ENCODE data around the gene MORN1. TPM values are rescaled to one million over a fixed set of nuclear protein-coding genes. Genes with fewer than 3 reads are reported as not detected.
A peak's percentile ranks its signal among the peaks of the same experiment; 100 is the strongest.
"Not testable (repeated sequence)": the region's sequence is repeated elsewhere in the genome, so short reads cannot be mapped to it uniquely, and the experiment has no call there.

Gene MORN1
- polyA plus RNA-seq, 2 donors = 3.0 to 5.8 TPM

GRCh38 chr1:2327841-2328240 is 63.5 kb downstream of the MORN1 start:
- Histone ChIP-seq H3K27me3 (ENCODE audit: control insufficient read depth in 1 of 2, insufficient read depth in 2 of 2, low read length in 2 of 2) (peaks cover 0 to 4% of the 10 kb centered on the region in 2 donors), H3K36me3 (ENCODE audit: control insufficient read depth in 2 of 2, insufficient read depth in 2 of 2, low read length in 1 of 2) (no peaks in the 10 kb centered on the region), H3K4me1 (ENCODE audit: control insufficient read depth in 2 of 2, insufficient read depth in 2 of 2, low read length in 1 of 2) (peaks cover 3 to 4% of the 10 kb centered on the region in 2 donors), H3K9me3 (ENCODE audit: control insufficient read depth in 2 of 2, insufficient read depth in 1 of 2, low read depth in 1 of 2, low read length in 1 of 2) (peaks cover 0 to 4% of the 10 kb centered on the region in 2 donors), H3K4me3 (ENCODE audit: low read depth in 1 of 2, low read length in 2 of 2) (no peak overlapping the region), H3K27ac (ENCODE audit: low read depth in 2 of 2, low read length in 1 of 2) (no peak overlapping the region)
- 92 to 94% methylated on average over 20 to 22 of the region's 22 CpGs for WGBS, 2 donors

GRCh38 chr1:2327162-2327561 is 64.2 kb downstream of the MORN1 start:
- not testable (repeated sequence) for H3K27ac ChIP-seq (ENCODE audit: low read depth in 2 of 2, low read length in 1 of 2); H3K9me3 ChIP-seq (ENCODE audit: control insufficient read depth in 2 of 2, insufficient read depth in 1 of 2, low read depth in 1 of 2, low read length in 1 of 2); H3K4me3 ChIP-seq (ENCODE audit: low read depth in 1 of 2, low read length in 2 of 2); H3K27me3 ChIP-seq (ENCODE audit: control insufficient read depth in 1 of 2, insufficient read depth in 2 of 2, low read length in 2 of 2); H3K36me3 ChIP-seq (ENCODE audit: control insufficient read depth in 2 of 2, insufficient read depth in 2 of 2, low read length in 1 of 2)
- WGBS, 2 donors = 93 to 96% methylated on average over 2 of the region's 2 CpGs
- H3K4me1 ChIP-seq (ENCODE audit: control insufficient read depth in 2 of 2, insufficient read depth in 2 of 2, low read length in 1 of 2) = peaks cover 3 to 10% of the 10 kb centered on the region in 2 donors

DNA sequence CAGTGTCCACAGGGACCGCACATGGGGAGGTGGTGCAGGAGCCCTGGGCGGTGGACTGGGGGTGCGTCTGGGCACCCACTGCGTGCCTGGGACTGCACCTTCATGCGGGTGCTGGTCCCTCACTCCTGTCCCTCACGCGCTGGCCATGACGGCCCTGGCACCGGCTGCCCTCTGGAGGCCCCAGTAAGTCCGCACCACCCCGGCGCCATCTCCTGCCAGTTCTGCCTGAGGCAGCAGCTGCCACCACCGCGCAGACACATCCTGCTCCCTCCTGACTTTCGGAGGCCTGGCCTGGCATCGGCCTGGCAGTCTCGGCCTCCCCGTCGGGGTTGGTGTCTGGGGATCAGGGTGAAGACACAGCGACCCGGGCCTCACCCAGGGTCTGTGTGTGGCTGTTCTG is 64.8 kb downstream of the MORN1 start:
- no peaks in the 10 kb centered on the region for H3K36me3 ChIP-seq (ENCODE audit: control insufficient read depth in 2 of 2, insufficient read depth in 2 of 2, low read length in 1 of 2)
- H3K27me3 ChIP-seq (ENCODE audit: control insufficient read depth in 1 of 2, insufficient read depth in 2 of 2, low read length in 2 of 2) = peaks cover 0 to 4% of the 10 kb centered on the region in 2 donors
- peaks cover 0 to 4% of the 10 kb centered on the region in 2 donors for H3K9me3 ChIP-seq (ENCODE audit: control insufficient read depth in 2 of 2, insufficient read depth in 1 of 2, low read depth in 1 of 2, low read length in 1 of 2)
- WGBS, 2 donors = 62 to 65% methylated on average over 20 to 21 of the region's 21 CpGs
- H3K27ac ChIP-seq (ENCODE audit: low read depth in 2 of 2, low read length in 1 of 2) = no peak overlapping the region
- H3K4me1 ChIP-seq (ENCODE audit: control insufficient read depth in 2 of 2, insufficient read depth in 2 of 2, low read length in 1 of 2) = peaks cover 3 to 11% of the 10 kb centered on the region in 2 donors
- H3K4me3 ChIP-seq (ENCODE audit: low read depth in 1 of 2, low read length in 2 of 2) = no peak overlapping the region

- 91 to 93% methylated on average over 18 of the region's 18 CpGs for WGBS, 2 donors
Observed at GRCh38 chr1:2324553-2325366, 66.6 kb downstream of the MORN1 start.

DNA sequence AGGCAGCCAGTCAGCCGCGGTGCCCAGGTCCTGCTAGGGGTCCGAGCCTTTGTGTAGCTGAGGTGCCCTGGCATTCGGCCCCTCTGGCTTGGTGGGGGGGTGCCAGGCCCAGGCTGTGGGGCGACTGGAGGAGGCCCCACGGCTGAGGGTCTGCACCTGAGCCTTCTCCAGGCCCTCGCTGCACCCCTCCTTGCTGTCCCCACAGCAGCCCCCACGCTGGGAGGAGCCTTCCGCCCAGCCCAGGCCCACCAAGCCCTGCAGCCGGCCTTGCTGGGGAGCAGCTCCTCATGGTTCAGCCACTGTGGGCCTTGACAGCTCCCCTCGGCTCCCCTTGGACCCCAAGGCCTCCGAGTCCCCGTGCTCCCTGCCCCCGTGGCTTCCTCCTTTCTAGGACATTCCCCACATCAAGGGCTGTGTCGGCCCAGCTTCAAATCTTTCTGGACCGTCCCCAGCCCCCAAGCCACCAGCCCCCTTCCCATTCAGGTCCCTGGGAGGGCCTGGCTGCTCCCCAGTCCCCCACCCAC is 67.8 kb downstream of the MORN1 start:
- 88 to 93% methylated on average over 16 of the region's 16 CpGs for WGBS, 2 donors
- Histone ChIP-seq H3K36me3 (ENCODE audit: control insufficient read depth in 2 of 2, insufficient read depth in 2 of 2, low read length in 1 of 2) (no peaks in the 10 kb centered on the region), H3K27ac (ENCODE audit: low read depth in 2 of 2, low read length in 1 of 2) (no peak overlapping the region), H3K4me1 (ENCODE audit: control insufficient read depth in 2 of 2, insufficient read depth in 2 of 2, low read length in 1 of 2) (peaks cover 5 to 13% of the 10 kb centered on the region in 2 donors), H3K27me3 (ENCODE audit: control insufficient read depth in 1 of 2, insufficient read depth in 2 of 2, low read length in 2 of 2) (no peaks in the 10 kb centered on the region), H3K4me3 (ENCODE audit: low read depth in 1 of 2, low read length in 2 of 2) (no peak overlapping the region), H3K9me3 (ENCODE audit: control insufficient read depth in 2 of 2, insufficient read depth in 1 of 2, low read depth in 1 of 2, low read length in 1 of 2) (peaks cover 0 to 3% of the 10 kb centered on the region in 2 donors)

More at GRCh38 chr1:2324553-2325366, 66.6 kb downstream of the MORN1 start:
- Histone ChIP-seq H3K4me3 (ENCODE audit: low read depth in 1 of 2, low read length in 2 of 2) (no peak overlapping the region), H3K9me3 (ENCODE audit: control insufficient read depth in 2 of 2, insufficient read depth in 1 of 2, low read depth in 1 of 2, low read length in 1 of 2) (peaks cover 0 to 3% of the 10 kb centered on the region in 2 donors), H3K4me1 (ENCODE audit: control insufficient read depth in 2 of 2, insufficient read depth in 2 of 2, low read length in 1 of 2) (peaks cover 5 to 13% of the 10 kb centered on the region in 2 donors), H3K27me3 (ENCODE audit: control insufficient read depth in 1 of 2, insufficient read depth in 2 of 2, low read length in 2 of 2) (peaks cover 0 to under 1% of the 10 kb centered on the region in 2 donors), H3K36me3 (ENCODE audit: control insufficient read depth in 2 of 2, insufficient read depth in 2 of 2, low read length in 1 of 2) (no peaks in the 10 kb centered on the region), H3K27ac (ENCODE audit: low read depth in 2 of 2, low read length in 1 of 2) (no peak overlapping the region)

DNA sequence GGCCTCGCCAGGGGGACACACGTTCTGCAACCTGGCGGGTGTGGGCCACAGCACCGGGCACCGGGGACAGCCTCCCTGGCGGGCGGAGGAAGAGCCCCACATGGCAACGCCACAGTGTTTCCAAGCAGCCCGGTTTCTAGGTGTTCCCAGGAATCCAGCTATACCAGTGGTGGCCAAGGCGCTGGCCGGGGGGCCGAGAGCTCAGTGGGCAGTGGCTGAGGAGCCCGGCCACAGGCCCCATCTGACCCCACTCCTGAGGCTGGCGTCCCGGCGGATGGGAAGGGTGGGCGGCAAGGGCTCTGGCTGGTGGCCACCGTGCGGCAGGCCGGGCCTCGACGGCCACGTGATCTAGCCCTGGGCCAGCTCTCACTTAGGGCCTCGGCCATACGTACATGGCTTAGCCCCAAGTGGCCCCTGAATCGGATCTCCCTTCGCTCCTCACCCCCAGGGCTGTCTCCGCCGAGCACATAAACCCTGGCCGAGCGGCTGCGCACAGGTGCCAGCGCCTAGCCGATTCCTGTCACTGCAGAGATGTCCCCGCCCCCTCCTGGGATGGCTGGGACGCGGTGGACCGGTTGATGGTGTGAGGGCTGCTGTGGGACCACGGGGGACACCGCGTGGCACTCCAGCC is 68.7 kb downstream of the MORN1 start:
- Histone ChIP-seq H3K4me3 (ENCODE audit: low read depth in 1 of 2, low read length in 2 of 2) (no peak overlapping the region), H3K9me3 (ENCODE audit: control insufficient read depth in 2 of 2, insufficient read depth in 1 of 2, low read depth in 1 of 2, low read length in 1 of 2) (peaks cover 0 to 3% of the 10 kb centered on the region in 2 donors), H3K27me3 (ENCODE audit: control insufficient read depth in 1 of 2, insufficient read depth in 2 of 2, low read length in 2 of 2) (no peaks in the 10 kb centered on the region), H3K27ac (ENCODE audit: low read depth in 2 of 2, low read length in 1 of 2) (peak overlapping the region; percentile 38 to 50), H3K4me1 (ENCODE audit: control insufficient read depth in 2 of 2, insufficient read depth in 2 of 2, low read length in 1 of 2) (peaks cover 5 to 13% of the 10 kb centered on the region in 2 donors), H3K36me3 (ENCODE audit: control insufficient read depth in 2 of 2, insufficient read depth in 2 of 2, low read length in 1 of 2) (no peaks in the 10 kb centered on the region)
- 46 to 57% methylated on average over 41 of the region's 41 CpGs for WGBS, 2 donors

- Histone ChIP-seq H3K27ac (ENCODE audit: low read depth in 2 of 2, low read length in 1 of 2) (peak overlapping the region; percentile 50 to 56), H3K4me1 (ENCODE audit: control insufficient read depth in 2 of 2, insufficient read depth in 2 of 2, low read length in 1 of 2) (peaks cover 5 to 13% of the 10 kb centered on the region in 2 donors), H3K9me3 (ENCODE audit: control insufficient read depth in 2 of 2, insufficient read depth in 1 of 2, low read depth in 1 of 2, low read length in 1 of 2) (peaks cover 0 to 3% of the 10 kb centered on the region in 2 donors), H3K36me3 (ENCODE audit: control insufficient read depth in 2 of 2, insufficient read depth in 2 of 2, low read length in 1 of 2) (no peaks in the 10 kb centered on the region), H3K4me3 (ENCODE audit: low read depth in 1 of 2, low read length in 2 of 2) (no peak overlapping the region), H3K27me3 (ENCODE audit: control insufficient read depth in 1 of 2, insufficient read depth in 2 of 2, low read length in 2 of 2) (no peaks in the 10 kb centered on the region)
- 8 to 21% methylated on average over 30 of the region's 30 CpGs for WGBS, 2 donors
Observed at GRCh38 chr1:2322065-2322571, 69.2 kb downstream of the MORN1 start.

GRCh38 chr1:2320760-2321667 is 70.3 kb downstream of the MORN1 start:
- Histone ChIP-seq H3K4me1 (ENCODE audit: control insufficient read depth in 2 of 2, insufficient read depth in 2 of 2, low read length in 1 of 2) (peaks cover 5 to 13% of the 10 kb centered on the region in 2 donors), H3K4me3 (ENCODE audit: low read depth in 1 of 2, low read length in 2 of 2) (no peak overlapping the region), H3K27ac (ENCODE audit: low read depth in 2 of 2, low read length in 1 of 2) (peak overlapping the region; percentile 47 to 56), H3K9me3 (ENCODE audit: control insufficient read depth in 2 of 2, insufficient read depth in 1 of 2, low read depth in 1 of 2, low read length in 1 of 2) (peaks cover 0 to 3% of the 10 kb centered on the region in 2 donors), H3K36me3 (ENCODE audit: control insufficient read depth in 2 of 2, insufficient read depth in 2 of 2, low read length in 1 of 2) (no peaks in the 10 kb centered on the region), H3K27me3 (ENCODE audit: control insufficient read depth in 1 of 2, insufficient read depth in 2 of 2, low read length in 2 of 2) (no peaks in the 10 kb centered on the region)
- 43 to 61% methylated on average over 32 to 41 of the region's 41 CpGs for WGBS, 2 donors

DNA sequence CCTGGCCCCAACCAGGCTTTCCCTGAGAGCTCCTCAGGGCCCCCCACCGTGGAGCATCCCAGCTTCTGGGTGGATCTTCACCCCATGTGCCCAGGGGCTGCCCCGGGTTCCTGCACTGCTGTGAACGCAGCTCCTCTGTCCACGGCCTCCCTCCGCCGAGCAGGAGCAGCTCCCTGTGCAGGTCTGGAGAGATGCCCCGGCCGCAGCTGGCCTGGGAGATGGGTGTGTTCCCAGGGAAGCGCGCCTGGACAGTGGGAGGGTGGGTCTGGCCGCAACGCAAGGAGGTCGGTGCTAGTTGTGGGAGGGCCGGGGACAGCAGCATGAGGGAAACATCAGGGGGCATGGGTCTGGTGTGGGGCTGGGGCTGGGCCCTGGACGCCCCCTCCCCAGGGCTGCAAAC is 71.3 kb downstream of the MORN1 start:
- Histone ChIP-seq H3K36me3 (ENCODE audit: control insufficient read depth in 2 of 2, insufficient read depth in 2 of 2, low read length in 1 of 2) (no peaks in the 10 kb centered on the region), H3K27me3 (ENCODE audit: control insufficient read depth in 1 of 2, insufficient read depth in 2 of 2, low read length in 2 of 2) (no peaks in the 10 kb centered on the region), H3K4me3 (ENCODE audit: low read depth in 1 of 2, low read length in 2 of 2) (no peak overlapping the region), H3K9me3 (ENCODE audit: control insufficient read depth in 2 of 2, insufficient read depth in 1 of 2, low read depth in 1 of 2, low read length in 1 of 2) (peaks cover 0 to 3% of the 10 kb centered on the region in 2 donors), H3K27ac (ENCODE audit: low read depth in 2 of 2, low read length in 1 of 2) (no peak overlapping the region), H3K4me1 (ENCODE audit: control insufficient read depth in 2 of 2, insufficient read depth in 2 of 2, low read length in 1 of 2) (peaks cover 5 to 13% of the 10 kb centered on the region in 2 donors)
- 77 to 78% methylated on average over 15 of the region's 15 CpGs for WGBS, 2 donors

All from esophagus (tissue), 2 donors.